ENCODE data around the gene TSPAN5. TPM values are rescaled to one million over a fixed set of nuclear protein-coding genes. Genes with fewer than 3 reads are reported as not detected.
A peak's percentile ranks its signal among the peaks of the same experiment; 100 is the strongest.

Gene TSPAN5
- total RNA-seq, 1 donor from 2014 or later: 13.7 TPM

DNA sequence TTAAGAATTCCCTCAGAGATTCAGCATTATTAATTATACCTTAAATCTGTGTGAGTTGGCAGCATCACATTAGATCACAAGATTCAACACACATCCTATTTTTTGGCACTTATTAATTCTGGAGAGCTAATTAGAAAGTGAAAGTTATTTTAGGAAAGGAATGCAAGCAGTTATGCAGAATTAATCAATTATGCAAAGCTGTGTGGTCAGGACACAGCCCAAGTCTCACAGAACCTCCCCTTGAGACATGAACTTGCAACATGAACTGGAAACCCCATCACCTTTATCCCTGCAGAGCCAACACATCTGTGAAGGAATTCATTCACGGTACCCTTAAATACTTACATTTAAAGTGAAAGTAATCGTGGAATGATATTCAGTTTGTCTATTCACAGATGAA is 80.5 kb downstream of the TSPAN5 start:
- H3K4me3 ChIP-seq (ENCODE audit: low read depth, low read length): no peak overlapping the region
- no peak for FAIRE-seq
- DNase-seq (ENCODE audit: low read depth): no peak
- H3K36me3 ChIP-seq (ENCODE audit: control insufficient read depth, insufficient read depth, low read length): no peaks in the 10 kb centered on the region
- TF ChIP-seq, protein P1, sequence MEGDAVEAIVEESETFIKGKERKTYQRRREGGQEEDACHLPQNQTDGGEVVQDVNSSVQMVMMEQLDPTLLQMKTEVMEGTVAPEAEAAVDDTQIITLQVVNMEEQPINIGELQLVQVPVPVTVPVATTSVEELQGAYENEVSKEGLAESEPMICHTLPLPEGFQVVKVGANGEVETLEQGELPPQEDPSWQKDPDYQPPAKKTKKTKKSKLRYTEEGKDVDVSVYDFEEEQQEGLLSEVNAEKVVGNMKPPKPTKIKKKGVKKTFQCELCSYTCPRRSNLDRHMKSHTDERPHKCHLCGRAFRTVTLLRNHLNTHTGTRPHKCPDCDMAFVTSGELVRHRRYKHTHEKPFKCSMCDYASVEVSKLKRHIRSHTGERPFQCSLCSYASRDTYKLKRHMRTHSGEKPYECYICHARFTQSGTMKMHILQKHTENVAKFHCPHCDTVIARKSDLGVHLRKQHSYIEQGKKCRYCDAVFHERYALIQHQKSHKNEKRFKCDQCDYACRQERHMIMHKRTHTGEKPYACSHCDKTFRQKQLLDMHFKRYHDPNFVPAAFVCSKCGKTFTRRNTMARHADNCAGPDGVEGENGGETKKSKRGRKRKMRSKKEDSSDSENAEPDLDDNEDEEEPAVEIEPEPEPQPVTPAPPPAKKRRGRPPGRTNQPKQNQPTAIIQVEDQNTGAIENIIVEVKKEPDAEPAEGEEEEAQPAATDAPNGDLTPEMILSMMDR (IDR thresholded peaks at IDR 0.05; ENCODE audit: insufficient read depth, low read length, severe bottlenecking): no peak
- H3K27me3 ChIP-seq (ENCODE audit: control insufficient read depth, insufficient read depth, low read length): no peaks in the 10 kb centered on the region

GRCh38 chr4:98574816-98575215 is 83.6 kb downstream of the TSPAN5 start:
- FAIRE-seq (no peak), DNase-seq (ENCODE audit: low read depth) (no peak)
- H3K27me3 ChIP-seq (ENCODE audit: control insufficient read depth, insufficient read depth, low read length): no peaks in the 10 kb centered on the region
- H3K4me3 ChIP-seq (ENCODE audit: low read depth, low read length): no peak overlapping the region
- TF ChIP-seq, protein P1 (IDR thresholded peaks at IDR 0.05; ENCODE audit: insufficient read depth, low read length, severe bottlenecking): no peak
- no peaks in the 10 kb centered on the region for H3K36me3 ChIP-seq (ENCODE audit: control insufficient read depth, insufficient read depth, low read length)

DNA sequence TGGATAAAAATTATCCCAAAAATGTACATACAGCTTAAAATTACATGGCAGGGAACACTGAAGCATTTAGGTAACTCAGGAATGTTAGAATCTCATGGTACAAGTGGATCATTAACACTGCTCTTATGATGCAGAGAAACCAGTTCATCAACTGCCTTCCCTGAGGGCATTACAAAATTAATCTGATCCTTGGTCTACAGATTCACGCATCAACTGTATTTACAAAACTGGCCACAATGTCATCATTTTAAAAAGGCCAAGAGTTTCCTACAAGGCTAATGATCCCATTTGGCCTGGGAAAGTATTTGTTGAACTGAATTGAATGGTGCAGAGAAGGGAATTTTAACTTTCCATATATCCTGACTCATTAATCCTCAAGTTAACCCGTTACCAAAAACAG is 84.6 kb downstream of the TSPAN5 start:
- TF ChIP-seq, protein P1 (IDR thresholded peaks at IDR 0.05; ENCODE audit: insufficient read depth, low read length, severe bottlenecking): no peak
- Histone ChIP-seq H3K27me3 (ENCODE audit: control insufficient read depth, insufficient read depth, low read length) (no peaks in the 10 kb centered on the region), H3K36me3 (ENCODE audit: control insufficient read depth, insufficient read depth, low read length) (no peaks in the 10 kb centered on the region), H3K4me3 (ENCODE audit: low read depth, low read length) (no peak overlapping the region)
- DNase-seq (ENCODE audit: low read depth) (peak; percentile 79), FAIRE-seq (no peak)

GRCh38 chr4:98572697-98573096 is 85.7 kb downstream of the TSPAN5 start:
- FAIRE-seq (no peak), DNase-seq (ENCODE audit: low read depth) (no peak)
- Histone ChIP-seq H3K36me3 (ENCODE audit: control insufficient read depth, insufficient read depth, low read length) (no peaks in the 10 kb centered on the region), H3K4me3 (ENCODE audit: low read depth, low read length) (no peak overlapping the region), H3K27me3 (ENCODE audit: control insufficient read depth, insufficient read depth, low read length) (no peaks in the 10 kb centered on the region)
- TF ChIP-seq, protein P1 (IDR thresholded peaks at IDR 0.05; ENCODE audit: insufficient read depth, low read length, severe bottlenecking): no peak

- no peak overlapping the region for H3K4me3 ChIP-seq (ENCODE audit: low read depth, low read length)
- TF ChIP-seq, protein P1 (IDR thresholded peaks at IDR 0.05; ENCODE audit: insufficient read depth, low read length, severe bottlenecking): no peak
- FAIRE-seq: no peak
- no peaks in the 10 kb centered on the region for H3K27me3 ChIP-seq (ENCODE audit: control insufficient read depth, insufficient read depth, low read length)
- DNase-seq (ENCODE audit: low read depth): no peak
- no peaks in the 10 kb centered on the region for H3K36me3 ChIP-seq (ENCODE audit: control insufficient read depth, insufficient read depth, low read length)
Observed at GRCh38 chr4:98571161-98571786, 87.1 kb downstream of the TSPAN5 start.
